NCI-H748 treated with DMSO at 0.1 percent for 48 hours (cell line): ENCODE data around the gene HADHB.
A peak's percentile ranks its signal among the peaks of the same experiment; 100 is the strongest.

Source experiments
- DNase-seq: peaks from one replicate; lab custom pipeline; 2025; lab: John Stamatoyannopoulos, UW

The HADHB gene

GRCh38 chr2:26244309-26245230 is at the start of gene HADHB, which contains the start of gene HADHA:
HADHB (plus strand) TSS chr2:26244939; CDS start chr2:26254255, 9,316 bp downstream.
HADHA (minus strand) TSS chr2:26244632; CDS start chr2:26244596, 36 bp downstream.
- peak; percentile 83 for DNase-seq

GRCh38 chr2:26195040-26195984 is 49.4 kb upstream of the HADHB start:
- DNase-seq: no peak

GRCh38 chr2:26196683-26197418 is 47.9 kb upstream of the HADHB start:
- no peak for DNase-seq

- no peak for DNase-seq
These were observed 47.2 kb upstream of the HADHB start for GRCh38 chr2:26197516-26197915.

GRCh38 chr2:26202981-26203490 is 41.7 kb upstream of the HADHB start:
- no peak for DNase-seq

DNA sequence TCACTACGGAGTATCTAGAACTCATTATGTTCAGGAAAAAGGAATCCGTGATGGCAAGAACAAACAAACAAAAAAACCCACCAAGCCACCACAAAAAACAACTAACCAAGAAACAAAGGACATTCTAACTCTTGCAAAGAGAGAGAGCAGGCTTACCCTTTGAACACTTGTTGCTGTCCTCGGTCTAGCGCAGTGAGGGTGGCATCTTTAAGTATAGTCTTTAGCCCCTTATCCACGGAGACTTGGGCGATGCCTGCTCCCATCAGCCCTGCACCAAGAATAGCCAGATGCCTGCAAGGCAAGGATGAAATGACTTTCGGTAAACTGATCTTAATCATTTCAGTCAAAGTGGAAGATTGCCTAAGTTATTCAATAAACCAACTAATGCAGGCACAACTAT is 40.8 kb upstream of the HADHB start:
- DNase-seq: no peak

DNA sequence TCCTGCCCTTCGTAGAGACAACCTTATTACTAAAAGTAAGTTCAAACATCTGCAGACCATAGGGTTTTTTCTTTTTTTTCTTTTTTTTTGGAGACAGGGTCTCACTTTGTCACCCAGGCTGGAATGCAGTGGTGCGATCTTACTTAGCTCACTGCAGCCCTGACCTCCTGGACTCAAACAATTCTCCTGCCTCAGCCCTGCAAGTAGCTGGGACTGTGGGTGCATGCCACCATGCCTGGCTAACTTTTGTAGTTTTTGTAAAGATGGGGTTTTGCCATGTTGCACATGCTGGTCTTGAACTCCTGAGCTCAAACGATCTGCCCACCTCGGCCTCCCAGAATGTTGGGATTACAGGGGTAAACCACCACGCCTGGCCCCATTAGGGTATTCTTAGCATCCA is 32.7 kb upstream of the HADHB start:
- no peak for DNase-seq

DNA sequence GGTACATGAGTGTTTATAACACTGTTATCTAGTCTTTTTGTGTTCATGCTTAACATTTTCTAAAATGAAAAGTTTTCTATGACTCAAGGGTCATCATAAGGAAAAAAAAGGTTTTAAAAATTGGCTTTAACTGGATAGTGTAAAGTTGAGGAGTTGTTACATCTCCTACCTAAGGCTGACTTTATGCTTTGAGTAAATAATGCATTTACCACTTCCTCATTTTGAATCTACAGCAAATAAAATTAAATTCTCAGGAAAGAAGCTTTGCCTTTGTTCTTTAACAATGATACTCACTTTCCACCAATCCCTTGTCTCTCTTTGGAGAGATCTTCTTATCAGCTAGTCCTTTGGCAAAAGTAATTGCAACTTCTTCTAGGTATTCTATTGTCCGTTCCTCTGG is 30.0 kb upstream of the HADHB start:
- DNase-seq: no peak

- DNase-seq: no peak
These were observed 28.9 kb upstream of the HADHB start for GRCh38 chr2:26215833-26216232.

- DNase-seq: no peak
These were observed 28.2 kb upstream of the HADHB start for GRCh38 chr2:26216587-26216986.

DNA sequence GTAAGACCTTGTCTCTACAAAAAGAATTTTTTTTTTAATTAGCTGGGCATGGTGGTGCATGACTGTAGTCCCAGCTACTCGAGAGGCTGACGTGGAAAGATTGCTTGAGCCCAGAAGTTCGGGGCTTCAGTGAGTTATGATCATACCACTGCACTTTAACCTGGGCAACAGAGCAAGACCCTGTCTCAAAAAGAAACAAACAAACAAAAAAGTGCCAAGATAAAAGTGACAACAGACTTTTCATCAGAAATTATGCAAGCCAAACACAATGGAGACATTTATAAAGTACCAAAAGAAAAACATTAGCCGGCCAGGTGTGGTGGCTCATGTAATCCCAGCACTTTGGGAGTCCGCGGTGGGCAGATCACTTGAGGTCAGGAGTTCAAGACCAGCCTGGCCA is 27.0 kb upstream of the HADHB start:
- no peak for DNase-seq

GRCh38 chr2:26223018-26223417 is 21.7 kb upstream of the HADHB start:
- DNase-seq: no peak

DNA sequence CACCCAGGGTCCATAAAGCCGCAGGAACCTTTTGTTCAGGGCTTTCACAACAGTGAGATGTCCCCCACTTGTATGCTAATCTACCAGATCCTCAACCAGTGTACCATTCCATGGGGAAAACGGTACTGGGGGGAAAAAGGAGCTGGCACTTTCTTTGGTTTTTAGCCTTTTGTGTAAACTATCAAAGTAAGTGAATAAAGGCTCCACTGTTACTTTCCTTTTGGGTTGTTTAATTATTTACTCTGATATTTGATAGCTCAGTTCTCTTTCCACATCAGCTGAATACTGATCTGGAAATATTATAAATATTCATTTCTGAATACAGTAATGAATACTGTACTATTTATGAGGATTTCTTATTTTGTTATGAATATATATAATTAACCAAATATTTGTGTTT is 20.6 kb upstream of the HADHB start:
- DNase-seq: no peak

- DNase-seq: no peak
These were observed 15.1 kb upstream of the HADHB start for GRCh38 chr2:26229595-26229994.

GRCh38 chr2:26230806-26231205 is 13.9 kb upstream of the HADHB start:
- no peak for DNase-seq

GRCh38 chr2:26235089-26235488 is 9.7 kb upstream of the HADHB start:
- DNase-seq: no peak

DNA sequence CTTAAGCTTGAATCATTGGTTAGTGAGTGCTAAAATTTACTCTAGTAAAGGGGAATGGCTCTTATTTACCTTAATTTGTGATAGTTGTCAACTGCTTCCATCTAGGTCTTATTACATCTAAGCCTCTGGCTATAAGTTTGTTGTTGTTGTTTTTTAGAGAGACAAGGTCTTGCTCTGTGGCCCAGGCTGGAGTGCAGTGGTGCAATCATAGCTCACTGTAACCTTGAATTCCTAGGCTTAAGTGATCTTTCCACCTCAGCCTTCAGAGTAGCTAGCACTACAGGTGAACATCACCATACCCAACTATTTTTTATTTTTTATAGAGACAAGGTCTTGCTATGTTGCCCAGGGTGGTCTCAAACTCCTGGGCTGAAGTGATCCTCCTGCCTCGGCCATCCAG is 6.9 kb upstream of the HADHB start:
- DNase-seq: no peak

DNA sequence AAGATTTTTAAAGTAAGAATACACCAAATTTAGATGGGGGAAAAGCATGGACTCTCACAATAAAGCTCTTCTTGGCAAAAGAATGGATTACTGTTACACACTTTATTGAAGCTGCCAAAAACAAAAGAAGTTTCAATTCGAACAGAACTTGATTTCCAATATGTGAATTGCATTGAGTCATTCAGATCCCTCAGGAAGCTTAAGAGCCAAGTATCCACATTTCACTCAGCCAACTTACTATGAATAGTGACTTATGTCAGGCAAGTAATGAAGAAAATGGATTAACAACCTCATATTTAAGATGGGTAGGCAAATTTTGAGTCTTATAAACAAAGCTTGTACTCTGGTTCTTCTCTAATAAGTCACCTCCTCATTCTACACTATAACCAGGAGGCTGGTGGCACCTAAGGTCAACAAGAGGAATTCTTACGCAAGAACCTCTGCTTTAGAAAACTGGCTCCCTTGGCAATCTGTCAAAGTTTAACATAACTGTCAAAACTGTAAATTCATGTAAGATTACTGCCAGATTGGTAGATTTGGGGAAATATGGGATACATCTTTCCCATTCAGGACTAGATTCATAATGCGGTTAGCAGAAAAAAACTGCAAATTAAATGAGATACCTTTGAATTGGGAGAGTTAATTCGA is 6.3 kb upstream of the HADHB start:
- DNase-seq: no peak

DNA sequence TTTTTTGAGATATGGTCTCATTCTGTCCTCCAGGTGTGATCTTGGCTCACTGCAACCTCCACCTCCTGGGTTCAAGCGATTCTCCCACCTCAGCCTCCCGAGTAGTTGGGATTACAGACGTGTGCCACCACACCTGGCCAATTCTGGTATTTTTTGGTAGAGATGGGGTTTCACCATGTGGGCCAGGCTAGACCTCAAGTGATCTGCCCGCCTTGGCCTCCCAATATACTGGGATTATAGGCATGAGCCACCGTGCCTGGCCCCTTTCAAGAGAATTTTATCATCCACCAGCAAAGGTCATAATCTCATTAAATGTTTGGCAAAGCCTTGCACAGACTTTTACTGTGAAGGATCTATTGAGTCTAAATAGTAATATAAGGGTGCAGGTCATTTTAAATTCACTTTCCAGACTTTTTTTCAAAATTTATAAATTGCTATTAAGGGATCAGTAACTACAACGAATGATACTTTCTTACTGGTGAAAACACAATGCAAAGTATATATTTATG is 2.8 kb upstream of the HADHB start:
- no peak for DNase-seq

DNA sequence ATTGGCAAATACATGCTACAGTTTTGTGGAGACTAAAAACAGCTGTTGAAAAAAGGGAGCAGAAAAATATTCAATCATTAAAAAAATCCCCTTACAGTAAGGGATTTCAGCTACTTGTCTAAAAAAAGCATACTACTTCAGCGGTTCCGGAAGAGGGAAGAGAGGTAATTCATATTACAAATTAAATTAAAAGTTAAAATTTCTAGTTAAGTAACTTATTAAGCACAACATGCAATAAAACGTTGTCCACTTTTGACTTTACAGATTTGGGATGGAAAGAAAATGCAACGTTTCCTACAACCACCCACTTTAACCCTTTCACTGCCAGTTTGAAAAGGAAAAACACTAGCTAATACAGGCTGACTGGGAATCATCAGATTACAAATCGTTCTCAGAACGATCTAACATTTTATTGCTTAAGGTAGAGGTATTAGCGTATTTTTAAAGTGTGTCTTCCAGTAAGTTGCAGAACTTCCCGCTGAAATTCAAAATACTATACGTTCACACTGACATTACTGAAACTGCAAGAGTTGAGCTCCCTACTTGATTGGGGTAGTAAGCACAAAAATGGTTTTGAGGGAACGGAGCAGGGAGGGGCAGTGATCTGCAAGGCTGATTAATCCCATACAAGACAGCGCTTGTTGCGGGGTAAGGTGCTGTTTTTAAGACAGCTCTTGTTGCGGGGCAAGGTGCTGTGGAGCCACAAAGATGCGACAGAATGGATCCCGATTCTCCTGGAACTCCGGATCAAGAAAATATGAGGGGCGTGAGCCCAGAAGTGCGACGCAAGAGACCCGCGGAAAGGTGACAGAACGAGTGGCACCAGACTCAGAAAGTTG is 1.1 kb upstream of the HADHB start:
- DNase-seq: peak; percentile 36
